ENCODE measurements around the gene D2HGDH. TPM values are rescaled to one million over a fixed set of nuclear protein-coding genes. Genes with fewer than 3 reads are reported as not detected.
A peak's percentile ranks its signal among the peaks of the same experiment; 100 is the strongest.

The D2HGDH gene
- 10 to 100 TPM; 18.5 to 29.2 TPM for total RNA-seq

DNA sequence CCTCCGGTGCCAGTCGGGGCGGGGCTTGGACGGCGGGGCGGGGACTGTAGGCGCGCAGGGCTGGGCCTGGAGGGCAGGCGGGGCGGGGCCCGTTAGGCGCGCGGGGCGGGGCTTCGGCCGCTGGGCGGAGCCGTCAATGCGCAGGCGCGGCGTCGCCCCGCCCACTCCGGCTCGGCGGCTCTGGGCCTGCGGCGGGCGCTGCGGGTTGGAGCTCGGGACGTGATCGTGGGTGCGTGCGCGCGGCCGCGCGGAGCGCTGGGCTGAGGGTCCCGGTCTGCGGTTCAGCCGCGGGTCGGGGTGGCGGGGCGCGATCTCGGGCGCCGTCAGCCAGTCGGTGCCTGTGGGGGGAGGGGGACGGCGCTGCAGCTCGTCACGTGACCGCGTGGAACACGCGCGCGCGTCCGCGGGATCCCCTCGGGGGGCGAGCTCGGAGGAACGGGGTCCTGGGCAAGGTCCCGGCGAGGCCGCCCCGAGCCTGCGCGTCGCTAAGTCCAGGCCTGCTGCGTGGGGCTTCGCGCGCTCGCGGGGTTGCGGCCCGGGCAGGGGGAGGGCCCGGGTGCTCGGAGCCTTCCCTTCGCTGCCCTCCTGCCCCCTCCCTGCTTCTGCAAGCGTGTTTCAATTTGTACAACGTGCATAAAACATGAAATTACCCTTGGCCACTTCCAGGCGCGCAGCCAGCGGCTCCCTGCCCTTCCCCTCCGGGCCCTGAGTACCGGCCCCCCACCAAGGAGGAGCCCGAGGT, at the start of gene D2HGDH:
D2HGDH (plus strand) TSS at position 164 of the 742 bp plus-strand sequence. CDS start 595 bp downstream, outside the sequence.
- POLR2A ChIA-PET = interaction anchor here (0.8 to 1.3 kb wide), 2 partner anchors 33 to 48 kb away, joined by 3 to 5 read pairs; partner anchors contain the start of genes DTYMK and ING5
- Mint-ChIP-seq H3K4me1 (peaks cover 59% of the 10 kb centered on the region), H3K36me3 (ENCODE audit: low read depth) (peaks cover 5% of the 10 kb centered on the region), H3K9me3 (no peaks in the 10 kb centered on the region), H3K27me3 (no peaks in the 10 kb centered on the region), H3K27ac (peak within 1 kb of the TSS; percentile 85), H3K4me3 (peak within 1 kb of the TSS; percentile 79)
- CTCF ChIA-PET = interaction anchor here (0.7 to 2.9 kb wide), 3 partner anchors 32 to 145 kb away, joined by 3 to 10 read pairs (median 3); partner anchors contain the start of gene ING5
- DNase-seq = peak; percentile 93

DNA sequence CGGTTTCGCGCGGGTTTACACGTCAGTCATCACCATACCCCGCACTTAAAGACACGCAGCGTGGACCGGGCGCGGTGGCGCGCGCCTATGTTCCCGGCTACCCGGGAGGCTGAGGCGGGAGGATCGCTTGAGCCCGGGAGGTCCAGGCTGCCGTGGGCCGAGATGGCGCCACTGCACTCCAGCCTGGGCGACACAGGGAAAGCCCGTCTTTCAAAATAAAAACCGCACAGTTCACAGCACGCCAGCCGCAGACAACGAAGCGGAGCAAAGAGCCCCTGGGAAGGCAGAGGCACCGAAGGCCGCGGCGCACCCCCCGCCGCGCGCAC, 48.1 kb upstream of the D2HGDH start:
- Mint-ChIP-seq H3K27me3 (no peaks in the 10 kb centered on the region), H3K4me3 (peak overlapping the region; percentile 93), H3K27ac (peak overlapping the region; percentile 92), H3K36me3 (ENCODE audit: low read depth) (peaks cover 50% of the 10 kb centered on the region), H3K4me1 (peaks cover 38% of the 10 kb centered on the region), H3K9me3 (no peaks in the 10 kb centered on the region)
- ChIA-PET CTCF (interaction anchor here (0.5 to 4.0 kb wide), 6 partner anchors 14 to 192 kb away, joined by 3 to 37 read pairs (median 4); partner anchors contain the start of gene ING5), POLR2A (interaction anchor here (0.6 to 1.0 kb wide), 5 partner anchors 8 to 91 kb away, joined by 3 to 5 read pairs (median 3); partner anchors contain the start of gene D2HGDH)
- DNase-seq = no peak

DNA sequence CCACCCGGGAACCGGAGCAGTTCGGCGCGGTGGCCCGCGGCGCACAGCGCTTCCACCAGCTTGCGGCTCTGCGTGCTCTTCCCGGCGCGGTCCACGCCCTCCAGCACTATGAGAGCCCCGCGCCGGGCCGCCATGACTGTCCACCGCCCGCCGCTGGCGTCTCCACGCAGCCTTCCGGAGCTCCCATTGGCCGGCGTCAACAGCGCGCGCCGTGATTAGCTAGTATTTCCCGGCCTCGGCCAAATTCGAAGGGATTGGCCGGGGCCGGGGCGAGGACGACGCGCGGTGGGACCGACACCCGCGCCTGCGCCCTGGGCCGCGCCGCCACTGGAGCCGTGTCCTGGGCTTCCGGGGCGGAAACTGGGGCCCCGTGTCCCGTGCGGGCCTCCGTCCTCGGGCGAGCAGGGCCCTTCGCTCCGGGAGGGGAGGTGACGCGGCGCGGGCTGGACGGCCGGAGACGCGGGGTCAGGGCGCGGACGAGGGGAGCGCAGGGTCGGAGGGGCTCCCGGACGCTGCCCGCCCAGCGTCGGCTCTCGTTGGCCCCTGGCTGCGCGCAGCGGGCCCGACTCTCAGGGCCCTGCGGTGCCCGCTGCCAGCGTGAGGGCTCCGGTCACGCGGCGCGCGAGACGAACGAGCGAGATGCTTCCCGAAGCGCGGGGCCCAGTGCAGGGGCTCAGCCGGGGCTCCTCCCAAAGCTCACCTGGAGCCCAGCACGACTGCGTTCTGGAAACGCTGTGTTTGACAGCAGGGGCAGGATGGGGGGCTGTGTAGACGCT, 47.6 kb upstream of the D2HGDH start, which contains the start of gene DTYMK:
DTYMK (minus strand) TSS at position 166 of the 776 bp plus-strand sequence; CDS start at position 134, 32 bp downstream.
- CTCF ChIA-PET = interaction anchor here (0.5 to 4.0 kb wide), 6 partner anchors 13 to 192 kb away, joined by 3 to 37 read pairs (median 4); partner anchors contain the start of gene ING5
- POLR2A ChIA-PET = interaction anchor here (0.6 to 1.0 kb wide), 5 partner anchors 8 to 91 kb away, joined by 3 to 5 read pairs (median 3); partner anchors contain the start of gene D2HGDH
- peak within 1 kb of the TSS; percentile 93 for H3K4me3 Mint-ChIP-seq
- H3K4me1 Mint-ChIP-seq = peaks cover 36% of the 10 kb centered on the region
- peak within 1 kb of the TSS; percentile 94 for H3K27ac Mint-ChIP-seq
- H3K36me3 Mint-ChIP-seq (ENCODE audit: low read depth) = peaks cover 44% of the 10 kb centered on the region
- no peaks in the 10 kb centered on the region for H3K9me3 Mint-ChIP-seq
- peak; percentile 96 for DNase-seq
- no peaks in the 10 kb centered on the region for H3K27me3 Mint-ChIP-seq

DNA sequence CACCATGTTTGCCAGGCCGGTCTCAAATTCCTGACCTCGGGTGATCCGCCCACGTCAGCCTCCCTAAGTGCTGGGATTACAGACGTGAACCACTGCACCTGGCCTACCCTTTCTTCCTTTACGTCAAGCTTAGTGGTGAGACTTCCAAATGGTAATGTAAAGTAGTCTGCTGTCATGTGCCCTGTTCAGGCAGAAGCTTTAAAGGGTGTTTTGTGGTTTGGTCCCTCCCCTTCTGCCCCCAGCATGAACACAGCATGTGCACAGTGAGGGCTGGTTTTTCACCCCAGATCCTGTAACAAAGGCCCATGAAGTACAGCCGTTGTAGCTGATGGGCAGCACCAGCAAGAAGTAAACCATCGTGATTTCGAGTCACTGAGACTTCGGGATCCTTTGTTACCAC, 45.1 kb upstream of the D2HGDH start:
- H3K36me3 Mint-ChIP-seq (ENCODE audit: low read depth) = peaks cover 27% of the 10 kb centered on the region
- peak overlapping the region; percentile 84 for H3K27ac Mint-ChIP-seq
- peaks cover 31% of the 10 kb centered on the region for H3K4me1 Mint-ChIP-seq
- no peaks in the 10 kb centered on the region for H3K27me3 Mint-ChIP-seq
- no peaks in the 10 kb centered on the region for H3K9me3 Mint-ChIP-seq
- ChIA-PET CTCF (interaction anchor here (4.0 kb wide), 1 partner anchor 11 kb away, joined by 37 read pairs; the partner anchor contains the start of gene ING5), POLR2A (no interaction called here)
- peak overlapping the region; percentile 59 for H3K4me3 Mint-ChIP-seq
- DNase-seq = peak; percentile 74

DNA sequence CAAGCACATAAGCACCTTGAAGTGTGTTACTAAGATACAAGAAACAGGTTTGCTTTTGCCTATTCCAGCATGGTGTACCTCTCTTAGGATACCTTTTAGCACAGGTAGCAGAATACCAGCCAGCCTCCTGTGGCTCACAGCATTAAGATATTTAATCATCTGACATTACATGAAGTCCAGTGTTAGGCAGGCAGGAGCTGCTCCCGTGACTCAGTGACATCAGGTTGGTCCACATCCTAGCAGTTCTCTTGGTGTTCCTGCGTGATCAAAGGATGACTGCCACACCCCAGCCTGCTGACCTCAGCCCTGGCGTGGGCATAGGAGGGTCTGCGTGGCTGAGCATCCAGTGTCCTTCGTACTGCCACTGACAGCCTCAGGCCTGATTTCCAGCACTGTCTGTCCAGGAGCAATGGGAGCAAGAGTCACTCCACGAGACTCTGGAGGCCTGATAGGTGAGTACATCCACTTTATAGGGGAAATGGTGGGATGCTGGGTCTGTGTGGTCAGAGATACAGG, 44.2 kb upstream of the D2HGDH start:
- ChIA-PET CTCF (no interaction called here), POLR2A (no interaction called here)
- Mint-ChIP-seq H3K36me3 (ENCODE audit: low read depth) (peaks cover 25% of the 10 kb centered on the region), H3K27me3 (no peaks in the 10 kb centered on the region), H3K27ac (peak overlapping the region; percentile 36), H3K4me1 (peaks cover 27% of the 10 kb centered on the region), H3K9me3 (no peaks in the 10 kb centered on the region), H3K4me3 (no peak overlapping the region)
- no peak for DNase-seq

DNA sequence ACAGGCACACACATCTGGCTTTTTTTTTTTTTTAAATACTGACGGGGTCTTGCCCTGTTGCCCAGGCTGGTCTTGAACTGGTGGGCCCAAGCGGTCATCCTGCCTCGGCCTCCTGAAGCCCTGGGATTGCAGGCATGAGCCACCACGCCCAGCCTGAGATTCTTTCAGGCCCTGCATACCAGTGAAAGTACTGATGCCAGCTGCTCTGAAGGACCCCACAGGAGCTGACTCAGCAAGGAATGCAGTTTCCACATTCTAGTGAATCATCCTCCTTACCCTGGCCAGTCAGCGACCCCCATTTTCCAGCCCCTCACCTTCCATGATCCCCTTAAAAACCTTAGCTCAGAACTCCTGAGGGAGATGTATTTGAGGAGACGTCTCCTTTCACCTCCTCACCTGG, 42.0 kb upstream of the D2HGDH start:
- Mint-ChIP-seq H3K27ac (peak overlapping the region; percentile 46), H3K4me1 (peaks cover 19% of the 10 kb centered on the region), H3K4me3 (no peak overlapping the region), H3K9me3 (no peaks in the 10 kb centered on the region), H3K27me3 (no peaks in the 10 kb centered on the region), H3K36me3 (ENCODE audit: low read depth) (peaks cover 22% of the 10 kb centered on the region)
- POLR2A ChIA-PET = no interaction called here
- CTCF ChIA-PET = interaction anchor here (0.9 to 1.0 kb wide), 2 partner anchors 8 to 14 kb away, joined by 3 to 4 read pairs; no protein-coding TSS in a partner anchor
- no peak for DNase-seq

DNA sequence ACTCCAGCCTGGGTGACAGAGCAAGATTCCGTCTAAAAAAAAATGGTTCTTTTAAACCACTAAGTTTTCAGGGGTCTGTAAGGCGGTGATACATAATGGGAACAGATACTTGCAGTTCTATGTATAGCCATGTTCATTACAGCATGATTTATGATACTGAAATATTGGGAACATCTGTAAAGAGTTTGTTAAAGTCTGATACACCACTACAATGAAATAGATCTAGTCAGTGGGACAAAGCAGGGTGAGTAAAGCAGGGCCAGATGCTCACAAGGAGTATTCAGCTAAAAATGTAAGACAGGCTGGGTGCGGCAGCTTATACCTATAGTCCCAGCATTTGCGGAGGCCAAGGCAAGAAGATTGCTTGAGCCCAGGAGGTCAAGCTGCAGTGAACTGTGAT, 38.8 kb upstream of the D2HGDH start:
- ChIA-PET POLR2A (no interaction called here), CTCF (no interaction called here)
- no peaks in the 10 kb centered on the region for H3K27me3 Mint-ChIP-seq
- peaks cover 14% of the 10 kb centered on the region for H3K4me1 Mint-ChIP-seq
- no peak for DNase-seq
- H3K4me3 Mint-ChIP-seq = no peak overlapping the region
- no peaks in the 10 kb centered on the region for H3K9me3 Mint-ChIP-seq
- H3K36me3 Mint-ChIP-seq (ENCODE audit: low read depth) = peaks cover 11% of the 10 kb centered on the region
- no peak overlapping the region for H3K27ac Mint-ChIP-seq

DNA sequence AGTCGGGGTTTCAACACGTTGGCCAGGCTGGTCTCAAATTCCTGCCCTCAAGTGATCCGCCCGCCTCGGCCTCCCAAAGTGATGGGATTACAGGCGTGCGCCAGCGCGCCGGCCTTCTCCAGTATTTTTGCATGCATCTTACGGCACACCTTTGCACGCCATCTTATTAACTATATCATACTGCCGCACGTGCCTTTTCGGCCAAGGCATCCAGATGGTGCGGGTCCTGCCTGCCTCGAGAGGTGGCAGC, 33.4 kb upstream of the D2HGDH start:
- H3K4me3 Mint-ChIP-seq = peak overlapping the region; percentile 86
- peaks cover 25% of the 10 kb centered on the region for H3K4me1 Mint-ChIP-seq
- peak overlapping the region; percentile 96 for H3K27ac Mint-ChIP-seq
- no peak for DNase-seq
- POLR2A ChIA-PET = interaction anchor here (1.0 kb wide), 1 partner anchor 165 kb away, joined by 3 read pairs; no protein-coding TSS in a partner anchor
- peaks cover 3% of the 10 kb centered on the region for H3K9me3 Mint-ChIP-seq
- H3K36me3 Mint-ChIP-seq (ENCODE audit: low read depth) = peaks cover 13% of the 10 kb centered on the region
- H3K27me3 Mint-ChIP-seq = no peaks in the 10 kb centered on the region
- CTCF ChIA-PET = interaction anchor here (0.7 to 6.0 kb wide), 5 partner anchors 9 to 178 kb away, joined by 3 to 37 read pairs (median 20); partner anchors contain the start of gene DTYMK

DNA sequence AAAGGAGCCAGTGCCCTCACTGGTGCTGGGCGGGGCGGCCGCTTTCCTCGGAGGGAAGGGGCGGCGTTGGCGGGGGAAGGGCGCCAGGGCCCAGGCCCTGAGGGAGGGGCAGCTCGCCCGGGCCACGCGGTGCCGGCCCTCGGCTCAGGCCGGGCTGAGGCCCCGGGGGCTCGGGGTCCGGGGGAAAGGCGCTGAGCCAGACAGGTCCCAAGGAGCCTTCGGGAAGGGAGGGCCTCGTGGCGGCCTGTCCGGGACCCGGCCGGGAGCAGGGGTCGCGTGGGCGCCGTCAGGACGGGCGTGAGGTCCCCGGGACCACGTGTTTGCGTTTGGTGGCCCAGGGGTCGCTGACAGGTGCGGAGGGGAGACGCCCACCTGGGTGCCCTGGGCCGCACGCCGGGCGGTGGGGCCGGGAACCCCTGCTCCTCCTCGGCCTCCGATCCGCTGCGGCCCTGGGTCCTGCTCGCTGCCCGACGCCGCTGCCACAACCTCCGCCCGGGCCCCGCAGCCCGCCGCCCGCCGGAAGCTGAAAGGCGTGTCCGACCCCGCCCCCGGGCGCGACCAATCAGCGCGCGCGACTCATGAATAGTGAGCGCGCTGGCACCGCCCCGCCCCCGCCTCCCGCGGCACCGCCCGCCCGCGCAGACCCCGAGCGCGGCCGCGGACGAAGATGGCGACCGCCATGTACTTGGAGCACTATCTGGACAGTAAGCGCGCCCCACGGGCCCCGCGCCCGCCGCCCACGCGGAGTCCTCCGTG, 32.9 kb upstream of the D2HGDH start, which contains the start of gene ING5:
ING5 (plus strand) TSS at position 641 of the 756 bp plus-strand sequence; CDS start at position 668, 27 bp downstream.
- Mint-ChIP-seq H3K4me1 (peaks cover 25% of the 10 kb centered on the region), H3K36me3 (ENCODE audit: low read depth) (peaks cover 18% of the 10 kb centered on the region), H3K27me3 (no peaks in the 10 kb centered on the region), H3K9me3 (peaks cover 5% of the 10 kb centered on the region), H3K4me3 (peak within 1 kb of the TSS; percentile 86), H3K27ac (peak within 1 kb of the TSS; percentile 96)
- DNase-seq = peak; percentile 95
- CTCF ChIA-PET = interaction anchor here (0.7 to 6.0 kb wide), 11 partner anchors 11 to 178 kb away, joined by 3 to 37 read pairs (median 3); partner anchors contain the start of genes D2HGDH and DTYMK
- POLR2A ChIA-PET = interaction anchor here (0.6 to 1.4 kb wide), 3 partner anchors 10 to 165 kb away, joined by 3 to 4 read pairs (median 3); partner anchors contain the start of gene D2HGDH

DNA sequence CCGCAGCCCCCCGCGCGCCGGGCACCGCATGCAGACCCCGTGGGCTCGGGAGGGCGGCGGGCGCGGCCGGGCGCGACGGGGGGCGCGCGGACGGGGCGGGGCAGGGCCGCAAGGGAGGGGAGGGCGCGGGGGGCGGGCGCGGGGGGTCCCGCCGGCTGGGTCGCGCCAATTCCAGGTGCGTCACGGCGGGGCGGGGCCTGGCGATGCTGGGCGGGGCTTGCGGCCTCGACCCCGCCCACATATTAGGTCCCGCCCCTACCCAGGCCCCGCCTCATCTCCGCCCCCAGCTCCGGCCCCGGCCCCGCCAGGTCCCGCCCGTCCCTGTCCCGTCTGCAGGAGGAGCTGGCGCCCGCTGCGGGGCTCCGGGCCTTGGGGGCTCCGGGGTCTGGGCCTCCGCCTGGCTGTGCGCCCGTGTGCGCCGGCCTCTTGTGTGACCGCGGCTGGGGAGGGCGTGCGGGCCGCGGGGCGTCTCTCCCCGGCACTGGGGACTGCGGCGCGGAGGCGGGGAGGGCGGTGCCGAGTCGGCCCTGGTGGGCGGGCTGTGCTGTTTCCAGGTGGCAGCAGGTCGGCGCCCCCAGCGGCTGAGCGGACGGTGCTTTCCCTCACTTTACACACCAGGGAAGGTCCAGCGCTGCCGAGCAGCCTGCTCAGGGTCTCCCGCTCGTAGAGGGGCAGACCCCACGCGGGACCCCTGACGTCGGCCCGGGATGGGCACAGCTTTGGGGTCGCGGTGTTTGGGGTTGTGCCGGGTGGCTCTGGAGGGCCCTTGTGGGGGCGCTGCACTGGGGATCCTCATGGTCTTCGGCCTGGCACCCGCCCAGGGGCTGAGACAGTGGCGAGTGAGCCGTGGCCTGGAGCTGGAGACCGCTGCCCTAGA, 32.0 kb upstream of the D2HGDH start:
- H3K4me3 Mint-ChIP-seq = peak overlapping the region; percentile 83
- peak; percentile 85 for DNase-seq
- H3K27me3 Mint-ChIP-seq = no peaks in the 10 kb centered on the region
- H3K9me3 Mint-ChIP-seq = peaks cover 7% of the 10 kb centered on the region
- H3K4me1 Mint-ChIP-seq = peaks cover 25% of the 10 kb centered on the region
- CTCF ChIA-PET = interaction anchor here (0.6 to 6.0 kb wide), 11 partner anchors 10 to 364 kb away, joined by 3 to 37 read pairs (median 3); partner anchors contain the start of genes D2HGDH and DTYMK
- POLR2A ChIA-PET = interaction anchor here (1.4 kb wide), 1 partner anchor 32 kb away, joined by 3 read pairs; the partner anchor contains the start of gene D2HGDH
- peak overlapping the region; percentile 72 for H3K27ac Mint-ChIP-seq
- H3K36me3 Mint-ChIP-seq (ENCODE audit: low read depth) = peaks cover 26% of the 10 kb centered on the region

DNA sequence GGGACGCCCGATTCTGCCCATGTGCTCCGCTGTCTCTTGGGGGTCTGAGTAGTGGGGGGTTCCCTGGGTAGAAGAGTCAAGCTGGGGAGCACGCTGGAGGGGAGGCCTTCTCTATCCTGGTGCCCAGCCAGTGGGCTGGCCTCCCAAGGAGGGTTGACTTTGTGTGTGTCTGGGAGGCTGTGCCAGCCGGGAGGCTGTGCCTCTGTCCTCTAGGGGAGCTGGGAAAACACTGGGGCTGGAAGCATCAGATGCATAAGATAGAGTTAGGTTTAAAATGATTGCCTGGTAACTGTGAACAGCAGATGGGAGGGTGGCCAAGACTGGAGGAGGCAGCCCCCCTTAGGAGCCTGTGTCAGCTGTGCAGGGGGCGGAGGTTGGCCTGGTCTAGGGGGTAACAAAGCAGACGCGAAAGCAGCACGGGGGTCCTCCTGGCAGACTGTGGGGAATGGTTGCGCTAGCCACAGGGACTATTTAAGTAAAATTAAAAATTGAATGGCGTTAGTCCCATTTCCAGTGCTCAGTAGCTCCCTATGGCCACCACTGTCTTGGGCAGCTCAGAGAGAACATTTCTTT, 31.3 kb upstream of the D2HGDH start:
- Mint-ChIP-seq H3K4me1 (peaks cover 25% of the 10 kb centered on the region), H3K36me3 (ENCODE audit: low read depth) (peaks cover 31% of the 10 kb centered on the region), H3K27ac (peak overlapping the region; percentile 72), H3K4me3 (peak overlapping the region; percentile 83), H3K27me3 (no peaks in the 10 kb centered on the region), H3K9me3 (peaks cover 7% of the 10 kb centered on the region)
- no peak for DNase-seq
- CTCF ChIA-PET = interaction anchor here (0.6 to 6.0 kb wide), 8 partner anchors 9 to 363 kb away, joined by 3 to 37 read pairs (median 8); partner anchors contain the start of genes D2HGDH and DTYMK
- POLR2A ChIA-PET = no interaction called here

Measured in activated CD4-positive, alpha-beta T cell treated with anti-CD3 and anti-CD28 coated beads, Interleukin-2, amount 10 ng/mL, durations not matched to agents 7 days and 5 days (primary cell).